ENCODE measurements around the gene TMPRSS3.

The TMPRSS3 gene

DNA sequence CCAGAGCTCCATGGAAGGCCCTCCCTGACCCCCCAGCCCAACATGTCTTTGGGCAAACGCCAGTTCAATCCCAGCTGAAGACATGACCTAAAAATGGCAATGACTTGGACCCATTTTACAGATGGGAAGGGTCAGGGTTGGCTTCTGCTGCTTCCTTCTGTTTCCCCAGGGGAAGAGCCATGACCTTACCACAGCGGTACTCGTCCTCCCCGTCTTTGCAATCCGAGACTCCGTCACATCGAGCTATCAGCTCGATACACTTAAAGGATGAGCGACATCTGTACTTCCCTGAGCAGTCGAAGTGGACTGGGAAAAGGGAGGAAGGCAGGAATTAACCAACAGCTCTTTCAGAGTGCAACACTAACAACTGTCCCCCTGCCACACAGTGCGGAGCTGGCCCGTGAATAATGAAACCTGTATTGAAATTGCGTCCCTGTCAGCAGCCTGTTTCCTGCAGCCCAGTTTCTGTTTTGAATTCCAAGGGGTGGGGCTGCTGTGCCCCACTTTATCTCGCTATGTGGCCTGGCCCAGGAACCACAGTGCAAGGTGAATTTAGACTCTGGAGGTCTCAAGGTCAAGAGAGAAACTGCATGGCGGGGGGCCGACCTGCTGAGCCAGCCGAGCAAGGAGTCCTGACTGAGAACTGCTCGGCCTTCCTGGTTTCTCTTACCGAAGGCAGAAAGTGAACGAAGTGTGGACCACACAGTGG lies 7.0 kb downstream of the TMPRSS3 start:
- H3K4me3 ChIP-seq (ENCODE audit: low read length): no peak overlapping the region
- H3K4me2 ChIP-seq (ENCODE audit: low read length): no peak overlapping the region
- no peaks in the 10 kb centered on the region for H3K36me3 ChIP-seq (ENCODE audit: control insufficient read depth, low read length)
- no peaks in the 10 kb centered on the region for H4K20me1 ChIP-seq (ENCODE audit: control insufficient read depth, insufficient read depth, low read depth, low read length)
- H3K79me2 ChIP-seq (ENCODE audit: control insufficient read depth, low read length): no peaks in the 10 kb centered on the region
- H3K27me3 ChIP-seq (ENCODE audit: control insufficient read depth, low read length): peaks cover 45% of the 10 kb centered on the region
- no peak overlapping the region for H3K27ac ChIP-seq (ENCODE audit: low read depth, low read length)
- H3K9me3 ChIP-seq (ENCODE audit: control insufficient read depth, insufficient read depth, low read length): no peaks in the 10 kb centered on the region
- no peak for TF ChIP-seq CTCF (IDR thresholded peaks at IDR 0.05; ENCODE audit: low read depth, low read length, poor library complexity, severe bottlenecking)
- TF ChIP-seq EZH2phosphoT487 (IDR thresholded peaks at IDR 0.05; ENCODE audit: borderline replicate concordance, low read length): no peak
- no peaks in the 10 kb centered on the region for H3F3A ChIP-seq (ENCODE audit: control insufficient read depth, insufficient read depth)
- no peaks in the 10 kb centered on the region for H3K9me2 ChIP-seq (replicated peaks; ENCODE audit: control insufficient read depth, low read length)
- H3K4me1 ChIP-seq (ENCODE audit: control insufficient read depth, low read length): peaks cover 29% of the 10 kb centered on the region

DNA sequence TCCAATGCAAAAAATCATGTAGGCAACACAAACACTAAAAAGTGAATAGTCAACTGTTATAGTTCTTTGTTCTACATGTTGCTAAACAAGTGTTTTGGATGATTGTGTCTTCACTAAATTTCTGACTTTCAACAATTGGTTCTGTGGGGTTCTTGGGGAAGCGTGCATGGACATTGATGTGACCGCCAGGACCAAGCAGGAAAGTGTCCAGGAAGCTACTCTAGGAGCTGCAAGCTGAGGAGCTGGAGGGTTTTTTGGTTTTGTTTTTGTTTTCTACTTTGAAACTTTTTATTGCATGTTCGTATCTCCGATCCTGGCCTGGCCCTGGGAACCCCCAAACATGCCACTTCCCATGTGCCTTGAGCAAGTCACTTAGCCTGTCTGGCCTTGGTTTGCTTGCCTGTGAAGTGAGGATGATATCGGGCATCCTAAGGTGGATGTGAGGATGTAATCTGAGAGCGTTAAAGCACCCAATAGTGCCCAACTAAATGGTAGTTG lies 8.0 kb downstream of the TMPRSS3 start:
- Histone ChIP-seq H3K4me2 (ENCODE audit: low read length) (no peak overlapping the region), H4K20me1 (ENCODE audit: control insufficient read depth, insufficient read depth, low read depth, low read length) (no peaks in the 10 kb centered on the region), H3K79me2 (ENCODE audit: control insufficient read depth, low read length) (no peaks in the 10 kb centered on the region), H3K4me3 (ENCODE audit: low read length) (no peak overlapping the region), H3F3A (ENCODE audit: control insufficient read depth, insufficient read depth) (no peaks in the 10 kb centered on the region), H3K27ac (ENCODE audit: low read depth, low read length) (no peak overlapping the region), H3K4me1 (ENCODE audit: control insufficient read depth, low read length) (peaks cover 22% of the 10 kb centered on the region), H3K27me3 (ENCODE audit: control insufficient read depth, low read length) (peaks cover 41% of the 10 kb centered on the region), H3K9me3 (ENCODE audit: control insufficient read depth, insufficient read depth, low read length) (no peaks in the 10 kb centered on the region), H3K36me3 (ENCODE audit: control insufficient read depth, low read length) (no peaks in the 10 kb centered on the region), H3K9me2 (replicated peaks; ENCODE audit: control insufficient read depth, low read length) (no peaks in the 10 kb centered on the region)
- no peak for TF ChIP-seq CTCF (IDR thresholded peaks at IDR 0.05; ENCODE audit: low read depth, low read length, poor library complexity, severe bottlenecking)
- TF ChIP-seq EZH2phosphoT487 (IDR thresholded peaks at IDR 0.05; ENCODE audit: borderline replicate concordance, low read length): no peak

DNA sequence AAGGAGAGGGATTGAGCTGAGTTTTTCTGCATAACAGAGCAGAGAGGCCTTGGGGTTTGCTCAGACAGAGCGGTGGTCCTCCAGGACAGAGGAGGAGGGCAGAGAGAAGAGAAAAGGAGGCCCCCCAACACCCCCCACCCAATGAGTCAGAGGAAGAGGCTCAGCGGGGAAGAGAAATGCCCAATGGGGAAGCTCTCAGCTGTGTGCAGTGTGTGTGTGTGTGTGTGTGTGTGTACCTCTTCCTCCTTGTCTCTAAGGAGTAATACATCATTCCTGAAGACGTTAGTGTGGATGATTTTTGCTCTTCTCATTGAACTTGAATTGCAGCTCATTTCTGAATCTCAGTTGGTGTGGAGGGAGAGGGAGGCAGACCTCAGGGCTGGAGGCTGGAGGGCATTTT lies 8.7 kb downstream of the TMPRSS3 start:
- no peaks in the 10 kb centered on the region for H3K36me3 ChIP-seq (ENCODE audit: control insufficient read depth, low read length)
- H4K20me1 ChIP-seq (ENCODE audit: control insufficient read depth, insufficient read depth, low read depth, low read length): no peaks in the 10 kb centered on the region
- no peak overlapping the region for H3K27ac ChIP-seq (ENCODE audit: low read depth, low read length)
- no peak overlapping the region for H3K4me3 ChIP-seq (ENCODE audit: low read length)
- no peak overlapping the region for H3K4me2 ChIP-seq (ENCODE audit: low read length)
- H3K27me3 ChIP-seq (ENCODE audit: control insufficient read depth, low read length): peaks cover 36% of the 10 kb centered on the region
- no peaks in the 10 kb centered on the region for H3K9me2 ChIP-seq (replicated peaks; ENCODE audit: control insufficient read depth, low read length)
- H3K79me2 ChIP-seq (ENCODE audit: control insufficient read depth, low read length): no peaks in the 10 kb centered on the region
- no peaks in the 10 kb centered on the region for H3K9me3 ChIP-seq (ENCODE audit: control insufficient read depth, insufficient read depth, low read length)
- H3K4me1 ChIP-seq (ENCODE audit: control insufficient read depth, low read length): peaks cover 15% of the 10 kb centered on the region
- TF ChIP-seq EZH2phosphoT487 (IDR thresholded peaks at IDR 0.05; ENCODE audit: borderline replicate concordance, low read length) (no peak), CTCF (IDR thresholded peaks at IDR 0.05; ENCODE audit: low read depth, low read length, poor library complexity, severe bottlenecking) (no peak)
- no peaks in the 10 kb centered on the region for H3F3A ChIP-seq (ENCODE audit: control insufficient read depth, insufficient read depth)
